HG02763 (cell line): ENCODE measurements around the gene CXorf49.
"Not testable (repeated sequence)": the region's sequence is repeated elsewhere in the genome, so short reads cannot be mapped to it uniquely, and the experiment has no call there.

Source experiments
- ATAC-seq: cut with Tn5 transposase; IDR thresholded peaks from one replicate; pipeline ENCODE4 v1.9.1; 2021; ENCODE audit warnings: mild to moderate bottlenecking, moderate library complexity; ENCODE audit not compliant: unreplicated experiment

Gene CXorf49

GRCh38 chrX:71675636-71676035 is 42.4 kb downstream of the CXorf49 start:
- not testable (repeated sequence) for ATAC-seq

DNA sequence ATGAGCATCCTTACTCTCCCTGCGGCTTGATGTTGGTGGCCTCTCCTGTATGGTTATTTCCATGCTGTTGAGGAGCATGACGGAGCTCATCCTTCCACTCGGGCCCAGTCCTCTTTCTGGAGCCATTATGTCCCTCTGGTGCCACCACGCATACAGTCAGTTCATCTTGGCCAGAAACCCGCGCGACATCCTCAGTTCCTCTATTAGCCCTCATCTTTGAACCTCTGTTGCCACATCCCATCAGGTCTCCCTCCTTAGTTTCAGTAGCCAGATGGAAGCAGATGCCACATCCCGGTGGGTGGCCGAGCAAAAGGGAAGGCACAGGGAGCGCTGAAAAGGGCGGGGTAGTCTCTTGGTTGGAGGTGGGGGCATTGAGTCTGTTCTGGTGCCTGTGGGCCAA is 46.1 kb downstream of the CXorf49 start:
- no peak for ATAC-seq

GRCh38 chrX:71671043-71671780 is 46.9 kb downstream of the CXorf49 start:
- ATAC-seq: no peak

GRCh38 chrX:71669947-71670346 is 48.1 kb downstream of the CXorf49 start:
- ATAC-seq: not testable (repeated sequence)

- no peak for ATAC-seq
These were observed 48.6 kb downstream of the CXorf49 start for GRCh38 chrX:71669492-71669891.

DNA sequence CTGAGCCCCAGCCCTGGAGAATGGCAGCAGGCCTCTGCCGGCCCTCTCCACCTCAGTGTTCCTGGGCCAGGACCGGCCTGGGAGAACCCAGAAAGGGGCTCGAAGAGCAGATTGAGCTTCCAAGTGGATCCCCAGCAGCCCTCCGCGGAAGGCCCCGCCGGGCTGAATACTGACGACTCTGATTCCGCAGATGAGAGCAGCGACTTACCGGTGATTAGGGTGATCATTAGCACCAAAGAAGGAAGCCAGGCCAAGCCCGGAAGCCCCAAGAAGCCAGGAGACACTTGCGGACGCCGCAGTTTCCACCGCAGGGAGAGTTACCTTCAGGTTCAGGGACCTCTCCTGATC is 49.9 kb downstream of the CXorf49 start:
- ATAC-seq: no peak

GRCh38 chrX:71667328-71668247 is 50.5 kb downstream of the CXorf49 start, which contains the start of gene LOC101059915:
TSS of gene LOC101059915 (plus strand) at chrX:71667546.
- ATAC-seq: no peak

GRCh38 chrX:71666240-71667223 is 51.6 kb downstream of the CXorf49 start:
- no peak for ATAC-seq

GRCh38 chrX:71665747-71666146 is 52.3 kb downstream of the CXorf49 start:
- ATAC-seq: no peak

DNA sequence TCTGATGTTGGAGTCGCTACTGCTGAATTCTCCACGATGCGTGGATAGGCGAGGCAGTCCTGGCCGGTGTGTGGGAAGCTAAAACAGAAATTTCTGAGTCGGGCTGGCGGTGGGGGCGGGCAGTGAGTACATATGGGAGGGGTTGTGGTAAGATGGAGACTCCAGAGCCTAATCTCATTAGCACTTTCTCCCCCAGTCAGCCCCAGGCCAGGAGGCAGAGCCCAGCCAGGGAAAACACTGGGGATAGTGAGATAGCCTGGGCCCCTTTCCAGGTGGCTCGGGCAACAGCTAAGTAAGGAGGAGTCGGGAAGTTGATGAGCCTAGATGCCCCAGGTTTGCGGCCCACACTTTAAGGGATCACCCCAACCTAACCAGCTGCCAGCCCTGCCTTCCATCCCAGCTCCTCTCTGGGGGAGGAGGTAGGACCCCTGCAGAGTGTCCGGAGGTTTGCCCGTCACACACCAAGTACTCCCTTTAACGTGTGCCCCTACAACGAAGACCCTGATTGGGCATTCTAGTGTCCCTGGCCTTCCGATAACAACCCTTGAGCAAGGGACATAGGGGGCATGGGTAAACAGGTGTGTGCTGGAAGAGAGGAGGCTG is 53.1 kb downstream of the CXorf49 start:
- ATAC-seq: no peak
